IMR-90 (cell line): ENCODE measurements around the gene ADISSP. TPM values are rescaled to one million over a fixed set of nuclear protein-coding genes. Genes with fewer than 3 reads are reported as not detected.

Source experiments
- ATAC-seq: fragments of 200-7000 bp; cut with Tn5 transposase; 2 replicates; pipeline ENCODE4 v1.9.1; 2020; ENCODE audit warnings: low read depth, mild to moderate bottlenecking, moderate library complexity
- BruUV-seq: library from RNA; stranded (reverse); fragments of 400-500 nt; replicated peaks from 2 replicates; lab custom pipeline; 2021; lab: Mats Ljungman, UMichigan
- CTCF ChIA-PET: fragments of 300-600 bp; formaldehyde crosslinking; extraction: SDS; loops from one replicate; lab custom pipeline; 2021; ENCODE audit warnings: antibody characterized with exemption; lab: Yijun Ruan, JAX
- POLR2A ChIA-PET: fragments of 300-600 bp; sonication (Branson Sonifier 250); formaldehyde crosslinking; loops from one replicate; lab custom pipeline; 2022; ENCODE audit warnings: antibody characterized with exemption; ENCODE audit not compliant: unreplicated experiment; lab: Charles Lee
- DNase-seq: peaks from one replicate; pipeline ENCODE4 v3.0.0; 2013
- H2AFZ ChIP-seq: replicated peaks from 2 replicates; pipeline ENCODE3; 2013; ENCODE audit warnings: low read length, mild to moderate bottlenecking; ENCODE audit not compliant: poor library complexity
- H2AK5ac ChIP-seq: 2 replicates; pipeline ENCODE4 v1.6.1; 2013; ENCODE audit warnings: low read depth, low read length, inconsistent platforms
- H2AK9ac ChIP-seq: replicated peaks from 2 replicates; pipeline ENCODE3; 2013; ENCODE audit warnings: mild to moderate bottlenecking, low read depth, low read length, moderate library complexity; ENCODE audit not compliant: poor library complexity
- H2BK120ac ChIP-seq: 2 replicates; pipeline ENCODE4 v1.6.1; 2013; ENCODE audit warnings: low read depth, low read length, inconsistent platforms
- H2BK15ac ChIP-seq: 3 replicates; pipeline ENCODE4 v1.6.1; 2013; ENCODE audit warnings: low read depth, low read length, inconsistent platforms
- H2BK20ac ChIP-seq: 2 replicates; pipeline ENCODE4 v1.6.1; 2013; ENCODE audit warnings: low read depth, mild to moderate bottlenecking, inconsistent platforms, low read length, moderate library complexity
- H2BK5ac ChIP-seq: 2 replicates; pipeline ENCODE4 v1.6.1; 2013; ENCODE audit warnings: mild to moderate bottlenecking, low read depth, low read length, inconsistent platforms; ENCODE audit not compliant: poor library complexity, severe bottlenecking
- H3K14ac ChIP-seq: replicated peaks from 2 replicates; pipeline ENCODE4 v1.6.1; 2013; ENCODE audit warnings: low read depth, low read length, inconsistent platforms
- H3K18ac ChIP-seq: 2 replicates; pipeline ENCODE4 v1.6.1; 2013; ENCODE audit warnings: low read depth, low read length, control low read depth
- H3K23ac ChIP-seq: 2 replicates; pipeline ENCODE4 v1.6.1; 2013; ENCODE audit warnings: low read depth, low read length, inconsistent platforms
- H3K27ac ChIP-seq: 2 replicates; pipeline ENCODE4 v1.5.1; 2013; ENCODE audit warnings: mild to moderate bottlenecking, control low read depth, low read length; ENCODE audit not compliant: insufficient read depth
- H3K27me3 ChIP-seq: 2 replicates; pipeline ENCODE4 v1.6.1; 2013; ENCODE audit warnings: low read length; ENCODE audit not compliant: control insufficient read depth, insufficient read depth
- H3K36me3 ChIP-seq: 2 replicates; pipeline ENCODE4 v1.6.1; 2013; ENCODE audit warnings: low read length, mixed read lengths; ENCODE audit not compliant: control insufficient read depth, insufficient read depth
- H3K4ac ChIP-seq: 2 replicates; pipeline ENCODE4 v1.6.1; 2013; ENCODE audit warnings: low read depth, low read length, inconsistent platforms
- H3K4me1 ChIP-seq: 2 replicates; pipeline ENCODE4 v1.6.1; 2013; ENCODE audit warnings: low read length, mixed read lengths; ENCODE audit not compliant: control insufficient read depth, insufficient read depth
- H3K4me2 ChIP-seq: 2 replicates; pipeline ENCODE4 v1.6.1; 2013; ENCODE audit warnings: low read depth, mild to moderate bottlenecking, control low read depth, low read length, moderate library complexity
- H3K4me3 ChIP-seq: 2 replicates; pipeline ENCODE4 v1.5.1; 2013; ENCODE audit warnings: low read depth, mild to moderate bottlenecking, control low read depth, low read length, moderate library complexity; ENCODE audit not compliant: insufficient read depth
- H3K56ac ChIP-seq: 2 replicates; pipeline ENCODE4 v1.6.1; 2013; ENCODE audit warnings: low read length, inconsistent platforms; ENCODE audit not compliant: insufficient read depth; ENCODE audit errors: extremely low read depth
- H3K79me1 ChIP-seq, 2 experiments: 2 replicates each; pipeline ENCODE4 v1.6.1; 2013; ENCODE audit warnings: low read length in 2 of 2, inconsistent platforms in 1 of 2, low read depth in 1 of 2
- H3K9ac ChIP-seq: 2 replicates; pipeline ENCODE4 v1.6.1; 2013; ENCODE audit warnings: low read depth, low read length, control low read depth
- H3K9me1 ChIP-seq: 2 replicates; pipeline ENCODE4 v1.6.1; 2013; ENCODE audit warnings: low read length, inconsistent platforms; ENCODE audit not compliant: insufficient read depth
- H3K9me3 ChIP-seq: 2 replicates; pipeline ENCODE4 v1.6.1; 2013; ENCODE audit warnings: low read length; ENCODE audit not compliant: control insufficient read depth, insufficient read depth
- H4K20me1 ChIP-seq: 2 replicates; pipeline ENCODE4 v1.6.1; 2013; ENCODE audit warnings: low read length, inconsistent platforms; ENCODE audit not compliant: insufficient read depth
- H4K5ac ChIP-seq: 2 replicates; pipeline ENCODE4 v1.6.1; 2013; ENCODE audit warnings: mild to moderate bottlenecking, low read depth, low read length, control low read depth
- H4K8ac ChIP-seq, 2 experiments: 2 replicates each; pipeline ENCODE4 v1.6.1; 2013; ENCODE audit warnings: low read depth in 2 of 2, low read length in 2 of 2, control low read depth in 1 of 2, inconsistent platforms in 1 of 2
- H4K91ac ChIP-seq: 2 replicates; pipeline ENCODE4 v1.6.1; 2013; ENCODE audit warnings: low read depth, low read length, inconsistent platforms; ENCODE audit not compliant: insufficient read depth
- BHLHE40 ChIP-seq: fragments of 150-350 bp; IDR thresholded peaks from 2 replicates; pipeline ENCODE4 v1.6.1; 2016; ENCODE audit warnings: mild to moderate bottlenecking, low read depth, low read length
- FOS ChIP-seq: fragments of 150-350 bp; IDR thresholded peaks from 2 replicates; pipeline ENCODE4 v1.6.1; 2016; ENCODE audit warnings: low read depth, low read length
- POLR2A ChIP-seq: IDR thresholded peaks from 2 replicates; pipeline ENCODE4 v1.6.1; 2012; ENCODE audit warnings: mild to moderate bottlenecking, low read depth, low read length
- RCOR1 ChIP-seq: IDR thresholded peaks from 2 replicates; pipeline ENCODE4 v1.6.1; 2012; ENCODE audit warnings: mild to moderate bottlenecking, low read length, improper control_type of control experiment; ENCODE audit not compliant: insufficient replicate concordance
- WGBS, 2 experiments: methylation state at CpG; one replicate each; pipeline versions ENCODE4 v1.1.5 to v1.1.7; 2013; ENCODE audit warnings: missing lambda C conversion rate in 2 of 2; ENCODE audit not compliant: insufficient read length in 1 of 2; ENCODE audit errors: extremely low coverage in 2 of 2; 5-methylcytosine and 5-hydroxymethylcytosine counted together
- dilution Hi-C: fragments of 300-500 bp; cut with HindIII; formaldehyde crosslinking; loops from one replicate; pipeline ENCODE4 v1.14.3; 2018; ENCODE audit warnings: low sequenced_read_pairs; ENCODE audit not compliant: unreplicated experiment
- in situ Hi-C: fragments of 300-500 bp; cut with MboI; formaldehyde crosslinking; loops from 3 replicates; pipeline ENCODE4 v1.14.3; 2019; ENCODE audit warnings: low sequenced_read_pairs, inconsistent platforms, mixed read lengths
- intact Hi-C: fragments of 100-400 bp; cut with micrococcal nuclease; formaldehyde crosslinking; loops from 2 replicates; pipeline ENCODE4 v1.10.0; 2022
- polyA plus RNA-seq, 3 experiments: library from polyadenylated mRNA; depleted of rRNA; stranded (reverse); fragments of >200 nt; gene quantifications; 2 replicates each; pipeline ENCODE4 v1.2.3, GENCODE V29; 2012; ENCODE audit warnings: low replicate concordance in 1 of 3
- total RNA-seq: library from RNA; depleted of rRNA; stranded (reverse); fragments of >200 nt; gene quantifications from 2 replicates; pipeline ENCODE4 v1.2.3, GENCODE V29; 2012

Gene ADISSP
- total and polyA plus RNA-seq, 2 of the 4 experiments (the other 2 are of a cell fraction) = 31.9 to 58.2 TPM

- ChIA-PET CTCF (interaction anchor here (1.2 kb wide), 1 partner anchor 14 kb away, joined by 3 read pairs; no protein-coding TSS in a partner anchor), POLR2A (no interaction called here)
- Histone ChIP-seq H3K4me3 (no peak overlapping the region), H3K9me3 (no peaks in the 10 kb centered on the region), H3K4ac (no peak overlapping the region), H3K4me2 (no peak overlapping the region), H3K36me3 (no peaks in the 10 kb centered on the region), H2AK9ac (no peak overlapping the region), H2BK120ac (no peak overlapping the region), H4K91ac (no peak overlapping the region), H3K27ac (no peak overlapping the region), H3K14ac (no peak overlapping the region), H3K18ac (no peak overlapping the region), H2BK5ac (no peak overlapping the region), H3K4me1 (no peaks in the 10 kb centered on the region), H3K56ac (no peak overlapping the region), H2BK20ac (no peak overlapping the region), H3K9ac (no peak overlapping the region), H3K27me3 (peaks cover 37% of the 10 kb centered on the region), H3K23ac (no peak overlapping the region), H4K20me1 (no peaks in the 10 kb centered on the region), H2AFZ (no peak overlapping the region), H2AK5ac (no peak overlapping the region), H3K9me1 (no peaks in the 10 kb centered on the region; the same call in 1 of the 2 replicates), H4K8ac (no peak overlapping the region), H3K79me1 (no peaks in the 10 kb centered on the region), H4K5ac (no peak overlapping the region), H2BK15ac (no peak overlapping the region)
- DNase-seq (no peak), ATAC-seq (no peak)
- intact Hi-C loops (no loop called here), in situ Hi-C loops (no loop called here), dilution Hi-C loops (no loop called here)
- BruUV-seq = no TSS peak
- WGBS, 2 experiments = 52% methylated on average over 2 of the region's 4 CpGs; no CpG with 5 or more reads in 1 of the 2 experiments
- TF ChIP-seq POLR2A = no peak
- TF ChIP-seq BHLHE40 = no peak
- TF ChIP-seq RCOR1 = no peak
- no peak for TF ChIP-seq FOS
Observed at GRCh38 chr20:3724356-3724755, 43.2 kb downstream of the ADISSP start.
